HG03469 (cell line): Measurements from ENCODE around the gene TMEM120B.
A peak's percentile ranks its signal among the peaks of the same experiment; 100 is the strongest.

ENCODE experiments used
- ATAC-seq: cut with Tn5 transposase; IDR thresholded peaks from one replicate; pipeline ENCODE4 v1.9.1; 2021; ENCODE audit warnings: mild to moderate bottlenecking, moderate library complexity, moderate number of reproducible peaks; ENCODE audit not compliant: unreplicated experiment

TMEM120B gene

DNA sequence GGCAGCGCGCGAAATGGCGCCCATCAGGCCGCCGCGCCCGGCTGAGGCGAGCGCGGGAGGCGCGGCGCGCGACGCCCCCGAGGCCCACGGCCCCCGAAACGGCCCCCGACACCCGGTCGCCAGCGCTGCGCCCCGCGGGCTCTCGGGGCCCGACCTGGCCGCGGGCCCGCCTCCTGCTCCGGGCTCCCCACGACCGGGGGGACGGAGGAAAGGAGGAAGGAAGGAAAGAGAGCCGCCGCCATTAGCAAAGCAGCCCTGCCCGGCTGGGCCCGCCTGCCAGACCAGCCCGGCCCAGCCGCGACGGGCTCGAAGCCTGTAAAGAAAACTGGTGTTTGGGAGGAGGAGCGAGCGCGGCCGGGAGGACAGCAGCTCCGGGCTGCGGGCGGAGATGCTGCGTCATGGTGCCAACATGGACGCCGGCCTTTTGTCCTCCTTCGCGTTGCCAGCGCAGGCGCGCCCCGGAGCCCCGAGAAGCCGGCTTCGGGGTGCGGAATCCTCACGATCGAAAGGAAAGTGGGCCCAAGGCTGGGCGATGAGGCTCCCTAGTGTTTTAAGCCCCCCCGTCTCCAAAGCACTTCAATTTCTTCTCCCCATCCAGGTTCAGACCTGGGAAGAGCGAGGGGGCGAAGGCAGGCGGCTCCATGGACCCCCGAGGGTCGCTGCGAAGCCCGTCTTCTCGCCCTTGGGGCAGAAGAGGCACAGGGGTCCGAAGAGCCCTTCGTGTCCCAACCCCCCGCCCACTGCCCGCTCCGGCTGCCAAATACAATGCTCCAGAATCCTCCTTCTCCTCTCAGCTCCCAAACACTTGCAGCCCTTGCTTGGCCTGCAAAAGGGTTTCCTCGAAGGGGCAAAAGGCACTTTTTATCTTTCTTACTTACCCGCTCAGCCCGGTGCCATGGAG lies 88.4 kb downstream of the TMEM120B start:
- ATAC-seq = no peak

DNA sequence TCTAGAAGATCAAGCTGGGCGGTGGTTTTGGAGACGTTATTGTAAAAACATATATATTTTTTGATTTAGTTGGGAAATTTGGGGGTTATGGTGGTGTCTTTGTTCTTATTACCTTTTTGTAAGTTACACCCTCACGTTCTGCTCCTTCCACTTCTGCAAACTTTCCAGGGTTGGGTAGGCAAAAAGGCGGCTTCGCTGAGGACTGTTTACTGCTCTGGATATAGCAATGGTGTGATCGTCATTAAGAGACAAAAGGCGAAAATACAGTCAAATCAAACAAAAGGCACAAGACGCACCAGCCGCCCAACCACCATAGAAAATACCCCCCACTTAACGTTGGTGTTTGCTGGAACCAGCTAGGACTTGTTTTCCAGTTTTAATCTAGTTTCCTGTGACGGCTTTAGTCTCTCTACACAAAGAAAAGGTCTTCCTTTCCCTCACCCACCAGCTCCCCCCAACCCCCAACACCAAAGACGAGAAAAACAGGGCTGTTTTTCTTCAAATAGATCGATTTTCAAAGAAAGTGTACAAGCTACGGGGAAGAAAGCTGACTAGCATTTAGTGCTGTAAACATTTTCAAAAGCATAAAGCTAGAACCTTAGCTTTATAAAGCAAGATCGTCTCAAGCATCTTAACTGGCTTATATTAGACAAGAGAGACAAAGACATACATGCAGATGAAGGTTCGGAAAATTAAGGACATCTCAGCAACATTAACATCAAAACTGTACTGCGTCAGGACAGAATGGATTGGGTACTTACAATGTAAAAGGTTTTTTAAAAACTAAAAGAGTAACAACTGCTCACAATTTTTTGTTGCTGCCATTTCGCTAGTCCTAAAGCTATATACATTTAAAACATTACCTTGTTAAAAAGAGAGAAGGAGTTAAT lies 89.3 kb downstream of the TMEM120B start:
- no peak for ATAC-seq

DNA sequence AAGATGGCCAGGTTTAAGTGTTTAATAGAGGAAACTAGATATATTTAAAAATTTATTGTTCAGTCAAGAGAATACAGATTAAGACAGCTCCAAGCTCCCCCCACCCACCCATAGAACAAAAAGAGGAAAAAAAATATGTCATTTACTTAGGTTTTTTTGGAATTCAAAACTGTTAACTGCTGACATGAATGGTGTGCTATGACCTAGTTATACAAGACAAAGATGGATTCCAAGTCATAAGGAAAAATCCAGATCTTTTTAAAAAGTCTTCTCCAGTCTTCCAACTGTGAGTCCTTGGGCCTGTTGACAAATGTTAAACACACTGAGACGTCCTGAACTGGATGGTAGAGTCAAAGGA lies 89.9 kb downstream of the TMEM120B start:
- ATAC-seq = no peak

DNA sequence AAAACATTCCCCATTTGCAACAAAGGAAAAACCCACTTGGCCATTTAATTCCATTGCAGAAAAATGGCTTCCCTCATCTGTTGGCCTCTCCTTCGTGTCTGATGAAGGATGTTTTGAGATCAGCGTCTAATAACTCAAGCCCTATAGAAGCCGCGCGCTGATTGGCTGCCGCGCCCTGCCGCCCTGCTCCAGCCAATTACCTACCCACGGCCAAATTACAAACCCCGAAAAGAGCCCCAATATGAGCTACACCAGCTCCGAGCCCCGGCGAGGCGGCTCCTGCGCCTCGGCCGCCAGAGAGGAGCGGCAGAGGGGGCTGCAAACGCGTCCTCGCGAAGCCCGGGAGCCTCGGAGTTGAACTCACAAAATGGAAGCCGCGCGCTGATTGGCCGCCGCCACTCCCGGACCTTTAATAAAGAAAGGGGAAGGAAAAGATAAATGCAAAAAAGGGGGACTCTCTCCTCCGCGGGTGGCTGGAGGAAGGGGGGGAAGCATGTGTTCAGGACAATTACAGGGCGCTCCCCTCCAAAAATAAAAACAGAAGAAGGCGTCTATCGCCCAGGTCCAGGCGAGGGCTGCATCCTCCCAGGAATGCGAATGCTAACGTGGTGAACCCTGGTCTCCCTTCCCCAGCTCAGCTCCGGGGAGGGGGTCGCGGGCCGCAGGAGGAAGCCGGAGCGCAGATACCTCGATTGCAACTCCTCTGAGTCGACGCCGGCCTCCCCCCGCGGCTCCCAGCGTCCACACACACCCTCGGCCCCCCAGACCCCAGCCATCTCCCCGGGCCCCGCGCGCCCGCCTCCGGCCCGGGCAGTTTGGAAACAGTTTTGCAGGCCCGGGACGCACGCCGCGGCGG lies 90.5 kb downstream of the TMEM120B start:
- no peak for ATAC-seq

DNA sequence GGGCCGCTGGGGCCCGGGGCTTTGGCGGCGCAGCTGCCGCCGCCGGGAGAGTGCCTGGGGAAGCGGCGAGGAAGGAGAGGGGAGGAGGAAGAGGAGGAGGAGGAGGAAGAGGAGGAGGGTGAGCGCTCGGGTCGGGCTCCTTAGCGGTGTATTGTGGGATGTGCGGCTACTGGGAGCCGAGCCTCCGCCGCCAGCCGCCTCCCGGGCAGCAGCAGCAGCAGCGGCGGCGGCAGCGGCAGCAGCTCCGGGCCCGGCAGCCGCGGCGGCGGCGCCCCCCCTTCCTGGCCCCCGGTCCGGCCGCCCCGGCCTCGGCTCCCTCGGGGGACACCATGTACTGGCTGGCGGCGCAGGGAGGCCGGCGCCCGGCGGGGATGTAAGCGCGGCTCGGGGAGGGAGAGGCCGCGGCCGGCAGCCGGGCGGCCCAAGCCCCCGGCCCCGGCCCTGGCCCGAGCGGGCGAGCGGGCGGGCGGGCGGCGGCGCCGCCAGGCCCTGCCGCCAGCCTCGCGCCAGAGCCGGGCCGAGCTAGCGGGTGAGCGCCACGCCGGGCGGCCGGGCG lies 91.4 kb downstream of the TMEM120B start, which contains the start of gene SETD1B:
Gene SETD1B (plus strand): TSS at position 149 of the 556 bp plus-strand sequence. CDS start 729 bp downstream, outside the sequence.
- ATAC-seq = no peak

DNA sequence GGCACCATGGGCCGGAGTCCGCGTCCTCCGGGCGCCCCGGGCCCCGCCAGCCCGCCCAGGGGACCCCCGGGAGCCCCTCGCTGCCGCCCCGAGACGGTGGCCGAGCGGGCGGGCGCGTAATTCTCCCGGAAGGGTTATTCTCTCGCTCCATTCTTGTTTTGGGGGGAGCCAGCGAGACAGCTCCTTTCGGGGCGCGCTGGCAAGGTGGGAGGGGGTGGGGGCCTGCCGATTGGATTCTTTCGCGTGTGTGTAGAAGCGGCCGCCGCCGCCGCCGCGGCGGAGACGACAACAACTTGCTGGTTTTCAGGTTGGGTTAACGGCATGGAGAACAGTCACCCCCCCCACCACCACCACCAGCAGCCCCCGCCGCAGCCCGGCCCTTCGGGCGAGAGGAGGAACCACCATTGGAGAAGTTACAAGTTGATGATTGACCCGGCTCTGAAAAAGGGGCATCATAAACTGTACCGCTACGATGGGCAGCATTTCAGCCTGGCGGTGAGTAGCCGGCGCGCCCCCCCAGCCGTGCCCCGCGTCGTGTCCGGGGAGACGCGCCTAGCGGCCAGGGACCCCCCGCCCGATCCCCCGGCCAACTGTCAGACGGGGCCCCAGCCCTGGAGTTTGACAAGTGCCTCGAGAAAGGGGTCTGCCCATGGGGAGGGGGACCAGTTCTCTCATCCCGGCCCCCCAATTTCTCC lies 92.0 kb downstream of the TMEM120B start:
- no peak for ATAC-seq

DNA sequence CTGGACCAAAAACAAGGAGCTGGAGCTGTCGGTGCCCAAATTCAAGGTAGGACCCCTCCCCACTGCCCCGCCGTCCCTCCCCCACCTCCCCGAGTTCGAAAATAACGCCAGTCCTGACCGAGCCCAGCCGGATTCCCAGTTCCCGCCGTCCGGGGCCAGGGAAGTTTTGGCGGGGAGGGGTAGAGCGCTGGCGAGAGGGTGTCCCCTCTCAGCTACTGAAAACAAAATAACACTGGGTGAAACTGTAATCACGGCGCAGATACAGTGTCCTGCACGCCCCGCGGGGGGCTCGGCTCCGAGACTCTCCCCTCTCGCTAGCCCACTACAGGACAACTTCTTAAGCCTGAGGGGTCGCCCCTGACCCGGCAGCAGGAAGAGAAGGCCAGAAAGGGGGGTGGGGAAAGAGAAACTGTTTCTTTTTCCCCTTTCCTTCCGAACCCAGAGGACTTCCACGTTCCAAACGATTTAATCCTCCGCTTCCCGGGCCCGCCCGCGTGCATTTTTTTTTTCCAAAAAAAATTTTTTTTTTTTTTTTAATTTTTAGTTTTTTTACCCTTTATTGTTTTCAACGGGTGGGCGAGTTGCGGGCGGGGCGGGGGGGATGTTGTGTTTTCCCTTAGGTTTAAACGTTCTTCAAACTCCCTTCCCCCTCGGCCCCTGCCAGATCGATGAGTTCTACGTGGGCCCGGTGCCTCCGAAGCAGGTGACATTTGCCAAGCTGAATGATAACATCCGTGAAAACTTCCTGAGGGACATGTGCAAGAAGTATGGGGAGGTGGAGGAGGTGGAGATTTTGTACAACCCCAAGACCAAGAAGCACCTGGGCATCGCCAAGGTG lies 92.8 kb downstream of the TMEM120B start:
- ATAC-seq = no peak

DNA sequence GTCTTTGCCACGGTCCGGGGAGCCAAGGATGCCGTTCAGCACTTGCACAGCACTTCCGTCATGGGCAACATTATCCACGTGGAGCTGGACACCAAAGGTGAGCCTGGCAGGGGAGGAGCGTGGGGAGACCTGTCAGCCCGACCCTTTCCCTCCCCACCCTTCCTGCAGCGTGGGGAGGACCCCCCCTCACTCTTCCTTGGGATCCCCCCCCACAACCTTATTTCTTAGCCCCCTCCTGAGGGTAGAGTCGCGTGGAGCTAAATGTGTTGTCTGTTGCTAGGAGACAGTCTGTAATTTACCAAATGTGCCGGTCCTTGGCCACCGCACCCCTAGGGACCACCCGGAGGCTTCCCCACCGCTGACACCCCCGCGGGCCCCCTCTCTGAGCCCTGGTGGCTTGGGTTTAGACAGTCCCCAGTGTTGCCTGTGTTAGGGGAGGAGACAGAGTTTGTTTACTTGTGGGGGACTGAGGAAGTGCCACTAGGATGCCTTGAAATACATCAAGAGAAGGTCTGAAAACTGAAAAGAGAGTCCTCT lies 93.5 kb downstream of the TMEM120B start:
- no peak for ATAC-seq

DNA sequence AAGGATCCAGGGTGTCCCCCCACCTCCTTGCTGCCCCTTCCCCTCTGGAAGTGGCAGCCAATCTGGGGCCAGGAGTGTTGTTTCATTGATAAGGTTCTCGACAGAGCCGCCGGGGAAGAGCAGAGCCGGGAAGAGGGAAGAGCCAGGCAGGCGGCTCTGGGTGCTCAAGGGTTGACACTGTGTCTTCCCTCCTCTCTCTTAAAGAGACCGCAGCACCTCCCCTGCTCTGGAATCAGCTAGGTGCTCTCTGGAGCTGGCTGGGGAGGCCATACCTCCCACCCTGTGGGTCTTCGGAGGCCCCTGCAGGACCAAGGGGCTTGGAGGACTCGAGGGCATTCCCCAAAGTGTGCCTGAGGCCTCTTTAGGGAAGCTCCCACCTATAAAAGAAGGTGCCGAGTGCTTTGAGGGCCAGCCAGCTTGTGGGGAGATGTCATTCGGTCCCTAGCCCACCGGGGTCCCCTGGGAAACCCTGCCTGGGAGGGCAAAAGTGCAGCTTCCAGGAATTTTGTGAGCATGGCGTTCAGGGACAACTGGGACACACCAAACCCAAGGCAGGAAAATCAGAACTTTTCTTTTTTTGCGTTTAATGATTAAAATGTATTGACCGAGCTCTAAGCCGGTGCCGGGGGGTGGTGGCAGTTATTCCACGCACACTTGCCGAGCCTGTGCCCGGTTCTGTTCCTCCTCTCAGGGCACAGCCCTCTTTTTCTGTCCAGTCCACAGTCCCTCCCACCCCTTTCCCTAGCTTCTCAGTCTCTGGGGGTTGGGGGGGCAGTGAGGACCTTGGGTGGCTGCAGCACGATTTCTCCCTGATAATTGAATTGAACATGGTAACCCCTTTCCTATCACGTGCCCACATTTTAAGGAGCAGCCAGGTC lies 94.2 kb downstream of the TMEM120B start:
- ATAC-seq = no peak

DNA sequence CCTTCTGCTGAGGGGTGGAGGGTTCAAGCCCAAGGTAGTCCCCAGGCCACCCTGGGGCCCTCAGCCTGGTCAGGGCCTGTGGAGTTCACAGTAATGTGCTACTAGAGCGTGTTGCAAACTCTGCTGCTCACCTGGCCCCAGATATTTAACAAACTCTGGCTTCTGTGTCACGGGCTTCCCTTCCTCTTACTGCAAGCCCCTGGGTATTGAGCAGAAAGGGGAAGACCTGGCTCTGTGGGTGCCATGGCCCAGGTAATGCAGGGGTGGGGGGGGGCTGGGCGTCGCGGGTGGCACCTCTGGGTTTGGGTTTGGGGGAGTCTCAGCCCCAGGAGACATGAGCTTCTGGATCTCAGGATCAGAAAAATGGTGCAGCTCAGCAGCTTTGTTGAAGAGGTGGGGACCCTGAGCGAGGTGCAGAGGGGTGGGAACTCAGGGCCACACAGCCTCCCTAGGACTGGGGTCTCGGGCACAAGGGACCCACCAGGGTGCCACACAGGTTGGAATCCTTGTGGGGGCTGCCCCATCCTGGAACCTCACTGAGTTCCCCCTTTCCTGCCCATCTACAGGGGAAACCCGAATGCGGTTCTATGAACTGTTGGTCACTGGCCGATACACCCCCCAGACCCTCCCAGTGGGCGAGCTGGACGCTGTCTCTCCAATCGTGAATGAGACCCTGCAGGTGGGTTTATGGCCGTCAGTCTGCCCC lies 95.2 kb downstream of the TMEM120B start:
- ATAC-seq = no peak

DNA sequence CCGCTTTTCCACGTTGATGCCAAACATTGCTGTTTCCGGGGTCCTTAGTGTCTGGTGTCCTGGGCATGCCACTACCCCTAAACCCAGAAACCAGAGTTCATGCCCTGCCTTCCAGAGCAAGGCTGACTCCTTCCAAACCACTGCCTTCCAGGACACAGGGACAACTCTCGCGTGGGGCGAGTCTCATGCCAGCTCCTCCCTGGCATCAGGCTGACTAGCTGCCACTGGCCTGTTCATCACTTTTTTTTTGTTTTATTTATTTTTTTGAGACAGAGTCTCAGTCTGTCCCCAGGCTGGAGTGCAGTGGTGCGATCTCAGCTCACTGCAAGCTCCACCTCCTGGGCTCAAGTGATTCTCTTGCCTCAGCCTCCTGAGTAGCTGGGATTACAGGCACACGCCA lies 96.1 kb downstream of the TMEM120B start:
- ATAC-seq = no peak

DNA sequence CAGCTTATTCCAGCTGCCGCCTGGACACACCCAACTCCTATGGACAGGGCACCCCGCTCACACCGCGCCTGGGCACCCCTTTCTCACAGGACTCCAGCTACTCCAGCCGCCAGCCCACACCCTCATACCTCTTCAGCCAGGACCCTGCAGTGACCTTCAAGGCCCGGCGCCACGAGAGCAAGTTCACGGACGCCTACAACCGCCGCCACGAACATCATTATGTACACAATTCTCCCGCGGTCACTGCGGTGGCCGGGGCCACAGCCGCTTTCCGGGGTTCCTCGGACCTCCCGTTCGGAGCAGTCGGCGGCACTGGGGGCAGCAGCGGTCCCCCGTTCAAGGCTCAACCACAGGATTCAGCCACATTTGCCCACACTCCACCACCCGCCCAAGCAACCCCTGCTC lies 97.2 kb downstream of the TMEM120B start:
- ATAC-seq = no peak

DNA sequence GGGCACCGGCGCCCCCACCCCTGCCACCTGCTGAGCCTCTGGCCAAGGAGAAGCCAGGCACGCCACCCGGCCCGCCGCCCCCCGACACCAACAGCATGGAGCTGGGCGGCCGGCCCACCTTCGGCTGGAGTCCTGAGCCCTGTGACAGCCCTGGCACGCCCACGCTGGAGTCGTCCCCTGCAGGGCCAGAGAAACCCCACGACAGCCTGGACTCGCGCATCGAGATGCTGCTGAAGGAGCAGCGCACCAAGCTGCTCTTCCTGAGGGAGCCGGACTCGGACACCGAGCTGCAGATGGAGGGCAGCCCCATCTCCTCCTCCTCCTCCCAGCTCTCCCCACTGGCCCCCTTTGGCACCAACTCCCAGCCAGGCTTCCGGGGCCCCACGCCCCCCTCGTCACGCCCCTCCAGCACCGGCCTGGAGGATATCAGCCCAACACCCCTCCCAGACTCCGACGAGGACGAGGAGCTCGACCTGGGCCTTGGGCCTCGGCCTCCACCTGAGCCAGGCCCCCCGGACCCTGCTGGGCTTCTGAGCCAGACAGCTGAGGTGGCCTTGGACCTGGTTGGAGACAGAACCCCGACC lies 97.8 kb downstream of the TMEM120B start:
- no peak for ATAC-seq

DNA sequence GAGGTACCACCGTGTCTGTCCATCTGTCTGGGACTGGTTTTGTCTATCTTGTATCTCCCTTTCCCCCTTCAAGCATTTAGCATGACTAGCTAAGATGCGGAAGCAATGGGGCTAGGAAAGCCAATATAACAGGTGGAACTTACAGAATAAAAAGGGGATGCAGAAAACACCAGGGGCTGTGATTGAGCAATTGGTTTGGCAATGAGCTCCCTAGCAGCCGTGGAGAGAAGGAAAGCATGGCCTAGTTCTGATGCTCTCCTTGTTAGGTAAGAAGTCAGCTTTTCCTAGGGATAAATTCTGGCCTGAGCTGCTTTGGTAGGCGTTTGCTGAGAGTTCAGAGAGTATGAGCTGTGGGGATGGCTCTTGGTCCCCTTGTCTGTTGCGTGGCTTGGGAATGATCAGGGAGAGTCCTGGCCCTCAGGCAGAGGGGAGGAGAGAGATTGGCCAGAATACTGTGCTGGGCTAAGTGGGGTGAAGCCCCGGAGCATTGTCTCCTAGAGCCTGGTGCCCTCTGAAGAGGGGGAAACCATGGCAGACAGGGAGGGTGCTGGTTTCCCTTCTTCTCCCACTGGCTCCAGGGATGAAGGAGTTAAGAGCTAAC lies 98.4 kb downstream of the TMEM120B start:
- no peak for ATAC-seq

DNA sequence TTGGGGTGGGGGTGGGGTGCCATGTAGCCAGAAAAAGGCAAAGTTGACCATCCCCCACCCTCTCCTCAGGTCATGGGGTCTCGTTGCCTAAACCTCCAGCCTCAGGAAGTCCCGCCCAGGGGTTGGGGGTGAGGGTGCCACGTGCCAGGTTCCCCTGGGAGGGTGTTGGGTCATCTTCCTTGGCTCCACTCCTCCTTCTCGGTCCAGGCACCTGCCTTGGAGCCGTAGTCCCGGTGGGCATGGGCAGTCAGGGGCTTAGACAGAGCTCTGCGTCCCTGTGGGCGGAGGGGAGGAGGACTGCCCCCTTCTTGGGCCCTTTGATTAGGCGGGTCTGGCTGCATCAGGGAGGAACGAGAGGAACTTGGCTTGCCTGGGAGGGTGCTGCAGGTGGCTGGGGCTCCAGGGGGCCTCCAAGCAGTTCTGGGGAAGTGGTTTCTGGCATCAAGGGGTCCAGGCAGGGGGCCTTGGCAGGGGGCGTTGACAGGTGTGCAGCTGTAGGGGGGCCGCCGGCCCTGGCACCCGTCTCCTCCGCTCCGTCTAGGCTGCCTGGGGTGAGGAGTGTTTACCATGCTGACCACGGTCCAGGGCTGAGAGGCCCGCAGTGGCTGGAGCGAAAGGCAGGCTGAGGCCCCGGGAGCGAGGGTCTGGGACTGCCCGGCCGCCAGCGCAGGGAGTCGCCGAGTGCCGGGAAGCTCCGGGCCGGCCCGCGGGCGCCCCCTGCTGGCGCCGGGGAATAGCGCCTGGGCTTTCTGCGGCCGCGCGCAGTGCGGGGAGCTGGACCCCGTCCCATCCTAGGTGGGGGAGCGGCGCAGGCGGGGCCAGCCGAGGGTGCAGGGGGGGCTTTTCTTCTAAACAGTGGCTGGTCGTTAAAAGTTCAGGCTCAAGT lies 99.1 kb downstream of the TMEM120B start:
- peak; percentile 63 for ATAC-seq
